GM18526 (cell line): Measurements from ENCODE around the gene ALK.

ENCODE experiments used
- POLR2A ChIP-seq: IDR thresholded peaks from 3 replicates; pipeline ENCODE4 v1.6.1; 2011; ENCODE audit not compliant: insufficient read length; ENCODE audit errors: extremely low read depth

The ALK gene

DNA sequence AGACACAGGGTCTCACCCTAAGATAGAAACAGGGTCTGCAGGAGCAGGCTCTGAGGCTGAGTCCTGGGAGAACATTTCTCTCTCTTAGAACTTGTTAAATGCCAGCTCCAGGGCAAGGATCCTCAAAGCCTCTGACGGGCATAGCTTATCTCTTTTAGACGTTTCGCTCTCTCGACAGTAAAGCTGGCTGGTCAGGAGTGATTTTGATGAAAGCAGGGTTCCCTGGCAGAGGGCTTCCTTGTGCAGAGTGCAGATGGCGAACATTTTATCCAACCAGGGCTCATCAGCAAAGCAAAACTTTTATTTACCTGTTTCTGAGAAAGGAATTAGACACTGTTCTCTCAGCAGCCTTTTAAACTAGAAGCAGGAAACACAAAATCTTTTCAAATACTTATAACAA is 350.8 kb downstream of the ALK start:
- TF ChIP-seq POLR2A = no peak

DNA sequence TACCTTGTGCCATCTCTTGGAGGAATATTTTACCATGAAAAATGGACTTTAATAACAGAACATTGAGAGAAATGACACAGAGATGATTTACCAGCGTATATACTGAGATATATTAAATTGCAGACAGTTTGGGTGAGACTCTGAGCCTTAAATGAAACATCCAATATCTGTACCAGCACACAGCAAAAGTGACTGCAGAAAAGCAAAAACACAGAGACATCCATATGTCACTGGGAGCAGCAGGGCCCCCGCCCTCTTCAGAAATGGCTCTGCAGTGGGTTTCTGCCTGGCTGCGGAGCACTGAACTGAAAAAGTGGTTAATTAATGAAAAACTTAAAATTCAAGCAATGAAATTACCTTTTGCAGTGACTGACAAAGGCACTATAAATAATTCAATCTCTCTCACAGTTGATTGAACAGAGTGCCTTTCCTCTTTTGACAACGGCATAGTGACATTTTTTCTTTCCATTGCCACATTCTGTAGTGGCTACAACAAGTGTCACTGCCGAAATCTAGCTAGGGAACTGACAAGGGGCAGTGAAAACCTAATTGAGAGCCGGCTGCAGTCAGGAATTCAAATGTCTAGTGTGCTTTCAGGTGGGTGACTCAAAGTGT is 353.4 kb downstream of the ALK start:
- TF ChIP-seq POLR2A = no peak

GRCh38 chr2:29563697-29564096 is 357.7 kb downstream of the ALK start:
- no peak for TF ChIP-seq POLR2A

GRCh38 chr2:29562896-29563295 is 358.5 kb downstream of the ALK start:
- TF ChIP-seq POLR2A = no peak

GRCh38 chr2:29562319-29562718 is 359.1 kb downstream of the ALK start:
- TF ChIP-seq POLR2A = no peak

DNA sequence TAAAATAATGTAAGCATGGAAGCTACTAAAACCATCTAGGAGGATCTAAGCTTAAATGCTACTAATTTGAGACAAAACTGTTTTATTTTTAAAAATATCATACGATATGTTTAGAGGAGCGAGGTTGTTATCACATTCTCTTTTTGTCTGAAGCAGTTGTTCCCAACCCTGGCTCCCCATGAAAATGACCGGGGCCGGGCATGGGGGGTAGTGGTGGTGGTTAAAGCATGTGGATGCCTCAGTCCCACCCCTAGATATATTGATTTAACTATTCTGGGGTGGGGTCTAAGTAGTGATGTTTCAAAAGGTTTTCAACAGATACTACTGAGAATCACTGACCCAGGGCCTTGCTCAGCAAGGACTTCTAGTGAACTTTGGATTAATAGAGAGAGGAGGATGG is 359.8 kb downstream of the ALK start:
- TF ChIP-seq POLR2A = no peak

GRCh38 chr2:29561181-29561580 is 360.2 kb downstream of the ALK start:
- TF ChIP-seq POLR2A = no peak

DNA sequence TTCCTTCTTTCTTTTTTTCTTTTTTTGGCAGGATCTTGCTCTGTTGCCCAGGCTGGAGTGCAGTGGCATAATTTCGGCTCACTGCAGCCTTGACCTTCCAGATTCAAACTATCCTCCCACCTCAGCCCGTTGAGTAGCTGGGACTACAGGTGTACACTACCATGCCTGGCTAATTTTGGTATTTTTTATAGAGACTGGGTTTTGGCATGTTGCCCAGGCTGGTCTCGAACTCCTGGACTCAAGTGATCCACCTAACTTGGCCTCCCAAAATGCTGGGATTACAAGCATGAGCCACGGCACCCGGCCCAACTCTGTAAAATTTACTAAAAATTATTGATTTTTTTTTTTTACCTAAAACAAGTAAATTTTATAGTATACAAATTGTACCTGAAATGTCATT is 360.8 kb downstream of the ALK start:
- TF ChIP-seq POLR2A = no peak

GRCh38 chr2:29560030-29560429 is 361.4 kb downstream of the ALK start:
- TF ChIP-seq POLR2A = no peak

- no peak for TF ChIP-seq POLR2A
Observed at GRCh38 chr2:29559578-29559977, 361.8 kb downstream of the ALK start.

DNA sequence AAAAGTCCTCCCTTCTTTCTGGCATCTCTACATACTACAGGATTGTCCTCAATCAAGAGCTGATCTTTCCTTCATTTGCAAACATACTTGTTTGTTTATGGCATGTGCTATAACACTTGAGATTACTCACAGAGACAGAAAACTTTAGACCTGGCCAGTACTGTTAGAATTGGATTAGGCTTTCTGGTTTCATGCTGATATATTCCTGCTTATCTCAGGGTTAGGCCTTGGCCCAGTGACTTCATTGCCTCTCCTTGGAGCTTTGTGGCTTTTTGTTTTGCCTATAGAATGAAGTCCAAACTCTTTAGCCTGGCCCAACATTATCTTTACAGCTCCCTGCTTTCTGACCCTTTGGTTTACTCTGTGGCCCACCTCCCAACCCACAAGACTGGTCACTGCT is 363.3 kb downstream of the ALK start:
- no peak for TF ChIP-seq POLR2A

- TF ChIP-seq POLR2A = no peak
Observed at GRCh38 chr2:29557268-29557667, 364.1 kb downstream of the ALK start.

DNA sequence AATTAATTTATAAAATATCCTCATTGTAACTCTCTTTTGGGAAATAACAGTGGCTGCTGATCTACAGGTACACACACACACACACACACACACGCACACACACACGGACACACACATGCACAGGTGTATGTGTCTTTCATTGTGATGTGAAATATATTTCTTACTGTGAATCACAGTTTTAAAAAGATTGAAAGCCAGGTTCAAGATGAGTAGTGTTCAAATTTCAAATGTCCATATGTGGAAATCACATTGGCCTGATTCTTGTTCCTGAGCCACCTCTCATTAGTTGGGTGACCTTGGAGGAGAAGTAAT is 372.4 kb downstream of the ALK start:
- TF ChIP-seq POLR2A = no peak

GRCh38 chr2:29544917-29545316 is 376.5 kb downstream of the ALK start:
- TF ChIP-seq POLR2A = no peak

DNA sequence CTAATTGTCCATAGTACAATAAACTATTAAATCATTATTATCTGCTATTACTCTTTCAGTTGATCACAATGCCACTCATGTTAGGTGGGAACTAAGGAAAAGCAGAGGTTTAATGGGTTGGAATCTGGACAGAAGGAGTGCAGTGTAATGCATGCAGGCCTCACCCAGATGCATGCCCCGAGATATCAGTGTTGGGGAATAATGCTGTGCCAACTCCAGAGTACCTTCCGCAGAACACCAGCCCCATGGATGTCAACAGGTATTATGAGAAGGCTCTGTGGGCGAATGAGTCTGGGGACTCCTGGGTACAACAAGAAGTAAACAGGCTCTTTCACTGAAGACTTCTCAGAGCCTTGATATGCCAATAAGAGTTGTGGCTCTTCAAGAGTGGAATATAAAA is 377.4 kb downstream of the ALK start:
- no peak for TF ChIP-seq POLR2A

DNA sequence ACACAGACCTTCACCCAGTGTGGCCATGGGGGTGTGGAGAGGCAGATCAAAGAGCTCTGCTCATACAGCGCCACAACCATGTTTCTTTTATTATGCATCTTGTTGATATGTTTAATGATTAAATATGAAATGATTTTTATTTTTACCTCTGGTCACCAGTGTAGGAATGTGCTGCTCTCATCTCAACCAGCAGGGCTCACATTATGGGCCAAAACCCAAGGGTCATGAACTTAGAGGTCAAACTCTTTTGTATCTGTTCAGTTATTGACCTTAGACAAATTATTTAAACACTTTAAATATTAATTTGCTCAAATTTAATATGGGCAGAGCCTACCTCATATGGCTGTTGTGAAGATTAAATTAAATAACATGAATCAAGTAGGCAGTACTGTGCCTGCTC is 386.2 kb downstream of the ALK start:
- TF ChIP-seq POLR2A = no peak

DNA sequence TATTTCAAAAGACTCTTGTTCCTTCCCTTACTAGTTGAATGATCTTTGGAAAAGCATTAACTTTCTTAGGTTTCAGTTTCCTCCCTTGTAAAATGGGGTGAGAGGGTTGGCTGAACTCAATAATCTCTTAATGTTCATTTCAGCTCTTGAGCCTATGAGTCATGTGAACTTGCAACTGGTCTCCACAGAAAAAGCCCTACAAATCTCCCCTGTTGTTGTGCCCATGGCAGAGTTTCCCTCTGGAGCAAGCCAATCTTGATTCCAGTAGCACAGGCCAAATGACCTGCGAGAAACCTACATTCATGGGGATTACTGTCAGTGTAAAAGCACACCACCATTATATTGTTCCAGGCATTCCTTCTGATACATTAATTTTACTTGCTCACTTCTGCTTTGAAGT is 388.9 kb downstream of the ALK start:
- no peak for TF ChIP-seq POLR2A

DNA sequence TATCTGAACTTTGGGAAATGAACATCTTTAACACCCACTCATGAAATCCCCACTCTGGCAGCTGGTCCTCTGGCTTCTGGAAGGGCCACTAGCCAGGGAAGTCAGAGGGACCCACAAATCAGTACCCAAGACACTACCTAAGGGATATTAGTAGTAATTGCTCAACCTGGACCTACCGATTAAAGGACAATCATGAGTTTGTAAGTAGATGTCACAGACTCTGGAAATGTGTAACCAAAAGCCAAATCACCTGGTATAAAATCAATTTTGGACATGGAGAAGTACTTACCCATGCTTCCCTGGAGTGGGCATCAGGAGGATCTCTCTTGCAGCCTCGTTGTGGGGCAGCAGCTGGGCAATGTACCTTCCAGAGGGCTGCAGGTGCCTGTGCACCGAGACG is 389.8 kb downstream of the ALK start:
- no peak for TF ChIP-seq POLR2A
